HG02763 (cell line): Measurements from ENCODE around the gene FAM171A1.
A peak's percentile ranks its signal among the peaks of the same experiment; 100 is the strongest.

Source experiments
- ATAC-seq: cut with Tn5 transposase; IDR thresholded peaks from one replicate; pipeline ENCODE4 v1.9.1; 2021; ENCODE audit warnings: mild to moderate bottlenecking, moderate library complexity; ENCODE audit not compliant: unreplicated experiment

Gene FAM171A1

DNA sequence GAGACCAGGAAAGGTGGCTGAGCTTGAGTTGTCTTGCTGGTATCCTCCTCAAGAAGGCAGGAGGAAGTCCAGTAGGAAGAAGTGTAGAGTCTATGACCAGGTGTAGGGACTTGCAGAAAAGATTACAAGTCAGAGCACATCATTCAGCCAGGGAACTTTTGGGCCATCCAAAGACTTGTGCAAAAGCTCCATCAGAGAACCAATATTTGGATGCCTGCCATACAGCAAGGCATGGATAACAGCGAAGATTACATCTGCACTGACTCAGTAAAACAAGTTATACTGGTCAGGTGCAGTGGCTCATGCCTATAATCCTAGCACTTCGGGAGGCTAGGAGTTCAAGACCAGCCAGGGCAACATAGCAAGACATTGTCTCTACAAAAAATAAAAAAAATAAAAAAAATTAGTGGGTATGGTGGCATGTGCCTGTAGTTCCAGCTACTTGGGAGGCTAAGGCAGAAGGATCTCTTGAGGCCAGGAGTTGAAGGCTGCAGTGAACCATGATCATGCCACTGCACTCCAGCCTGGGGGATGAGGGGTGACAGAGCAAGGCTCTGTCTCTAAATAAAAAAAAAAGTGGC lies 189.4 kb downstream of the FAM171A1 start:
- ATAC-seq = no peak

DNA sequence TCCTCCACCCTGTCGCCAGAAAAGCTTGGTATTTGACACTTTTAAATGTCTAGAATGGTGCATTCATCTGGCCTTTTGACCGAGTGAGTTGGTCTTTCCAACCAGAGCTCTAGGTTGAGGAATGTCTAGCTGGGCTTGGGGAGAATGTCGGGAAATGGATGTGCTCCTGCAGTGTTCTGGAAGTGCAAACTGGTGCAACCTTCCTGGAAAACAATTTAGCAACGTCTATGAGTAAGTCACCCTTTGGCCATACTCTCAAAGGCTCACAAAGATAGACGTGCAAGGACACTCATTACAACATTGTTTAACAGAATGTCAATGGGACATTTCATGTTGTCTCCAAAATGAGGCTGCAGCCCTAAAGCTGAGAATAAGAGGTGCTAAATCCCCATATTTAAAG lies 190.4 kb downstream of the FAM171A1 start:
- ATAC-seq = no peak

DNA sequence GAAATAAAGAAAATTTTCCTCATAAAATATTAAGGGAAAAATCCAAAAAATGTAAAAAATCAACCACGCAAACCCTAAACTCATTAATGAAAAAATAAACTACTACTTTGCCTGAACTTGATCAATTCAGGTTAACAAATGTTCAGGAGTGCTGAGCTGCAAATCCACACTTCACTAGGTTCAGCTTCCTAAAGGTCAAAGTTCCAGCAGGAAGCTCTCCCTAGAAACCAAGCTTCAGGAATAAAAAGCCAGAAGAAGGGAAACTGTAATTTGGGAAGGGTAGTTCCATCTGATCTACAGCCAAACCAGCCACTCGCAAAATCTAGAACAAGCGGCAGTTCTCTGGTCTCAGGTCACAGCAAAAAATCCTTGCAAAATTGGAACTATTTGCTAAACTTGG lies 194.8 kb downstream of the FAM171A1 start:
- no peak for ATAC-seq

DNA sequence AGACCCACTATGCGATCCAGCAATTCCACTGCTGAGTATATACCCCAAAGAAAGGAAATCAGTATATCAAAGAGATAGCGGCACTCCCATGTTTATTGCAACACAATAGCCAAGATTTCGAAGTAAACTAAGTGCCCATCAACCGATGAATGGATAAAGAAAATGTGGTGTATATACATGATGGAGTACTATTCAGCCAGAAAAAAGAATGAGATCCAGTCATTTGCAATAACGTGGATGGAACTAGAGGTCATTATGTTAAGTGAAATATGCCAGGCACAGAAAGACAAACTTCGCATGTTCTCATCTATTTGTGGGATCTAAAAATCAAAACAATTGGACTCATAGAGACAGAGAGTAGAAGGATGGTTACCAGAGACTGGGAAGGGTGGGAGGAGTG lies 195.5 kb downstream of the FAM171A1 start:
- no peak for ATAC-seq

DNA sequence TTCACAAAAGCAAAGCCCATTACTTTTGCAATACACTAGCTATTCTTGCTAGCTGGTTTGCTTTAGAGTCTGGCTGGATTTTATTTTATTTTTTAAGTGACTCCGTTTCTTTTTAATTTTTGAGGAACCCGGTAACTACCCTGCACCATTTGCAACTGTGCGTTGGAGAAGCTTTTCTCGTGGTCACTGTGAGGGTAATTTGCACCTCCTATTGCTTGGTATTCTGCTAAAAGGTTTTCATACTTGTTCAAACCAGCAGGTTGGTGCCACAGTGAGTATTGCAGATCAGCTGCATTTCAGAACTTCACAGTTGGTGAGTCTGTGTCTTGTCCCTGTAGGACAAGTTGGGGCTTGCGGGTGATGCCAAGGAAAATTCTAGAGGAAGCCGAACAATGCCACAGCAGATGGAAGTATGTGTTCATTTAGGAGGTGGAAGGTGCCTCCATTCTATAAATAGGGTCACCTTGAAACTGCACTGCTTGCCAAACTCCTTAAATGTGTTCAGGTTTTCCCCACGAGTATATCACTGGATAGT lies 198.7 kb downstream of the FAM171A1 start:
- no peak for ATAC-seq

DNA sequence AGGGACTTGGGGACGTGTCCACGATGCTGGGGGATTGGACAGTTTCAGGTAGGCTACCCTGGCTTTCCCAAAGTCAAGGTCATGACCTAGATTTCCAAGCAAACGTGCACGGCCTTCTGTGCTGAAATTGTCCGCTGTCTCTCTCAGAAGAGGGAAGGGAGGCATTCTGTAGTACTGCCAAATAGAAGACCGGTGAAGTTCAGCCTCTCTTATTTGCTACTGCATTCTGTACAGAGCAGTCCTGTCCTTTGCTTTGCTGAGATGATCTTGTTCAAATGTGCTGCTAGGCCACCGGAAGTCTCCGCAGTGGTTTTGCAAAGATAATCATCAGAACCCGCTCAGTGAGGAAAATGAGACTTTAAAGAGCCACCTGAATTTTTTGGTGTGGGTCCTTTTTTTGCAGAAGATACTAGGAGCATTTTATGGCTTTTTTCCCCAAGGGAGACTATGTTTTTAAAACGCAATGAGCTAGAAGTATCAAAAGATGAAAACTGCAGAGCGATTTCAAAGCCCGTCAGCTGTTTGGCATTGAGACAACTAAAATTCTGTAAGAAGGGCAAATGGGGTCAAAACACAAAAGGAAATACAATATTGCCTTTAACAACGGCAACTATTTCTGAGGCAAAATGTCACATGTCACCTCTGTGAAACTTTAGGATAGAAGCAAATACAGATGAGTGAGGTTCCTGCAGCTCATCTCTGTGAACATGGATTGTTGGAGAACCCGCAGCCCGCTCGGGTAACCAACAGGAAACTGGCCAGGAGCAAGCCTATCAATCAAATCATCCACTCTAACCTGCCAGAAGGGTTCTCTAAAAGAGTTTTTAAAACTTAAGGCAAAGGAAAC lies 201.3 kb downstream of the FAM171A1 start:
- no peak for ATAC-seq

DNA sequence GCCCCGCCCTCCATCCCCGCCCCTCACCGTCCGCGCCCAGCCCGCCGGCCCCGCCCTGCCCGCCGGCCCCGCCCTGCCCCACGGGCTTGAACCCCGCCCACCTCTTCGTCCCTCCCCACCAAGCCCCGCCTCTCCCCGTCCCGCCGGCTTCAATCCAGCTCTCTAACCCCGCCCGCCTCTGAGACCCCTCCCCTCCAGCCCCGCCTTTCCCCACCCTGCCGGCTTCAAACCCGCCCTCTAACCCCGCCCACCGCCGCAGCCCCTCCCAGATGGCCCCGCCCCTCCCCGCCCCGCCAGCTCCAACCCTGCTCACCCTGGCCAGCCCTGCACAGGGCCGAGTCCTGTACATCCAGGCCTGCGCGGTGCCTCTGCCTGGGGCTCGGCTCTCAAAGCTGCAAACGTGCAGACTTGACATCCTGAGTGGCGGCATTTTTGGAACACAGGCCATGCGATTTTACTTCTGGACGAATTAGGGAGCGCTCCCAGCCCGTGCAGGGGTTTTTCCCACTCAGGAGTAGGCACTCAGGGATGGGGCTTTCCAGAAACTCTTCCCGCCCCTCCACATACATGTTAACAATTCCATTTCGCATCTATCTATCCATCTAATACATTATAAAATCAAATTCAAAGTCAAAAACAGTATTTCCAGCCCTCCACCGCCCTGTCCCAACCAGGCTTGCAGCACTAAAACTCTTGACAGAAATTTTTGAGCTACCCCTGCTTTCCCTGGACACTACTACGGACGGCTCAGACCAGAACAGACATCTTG lies 202.1 kb downstream of the FAM171A1 start:
- ATAC-seq = peak; percentile 42

DNA sequence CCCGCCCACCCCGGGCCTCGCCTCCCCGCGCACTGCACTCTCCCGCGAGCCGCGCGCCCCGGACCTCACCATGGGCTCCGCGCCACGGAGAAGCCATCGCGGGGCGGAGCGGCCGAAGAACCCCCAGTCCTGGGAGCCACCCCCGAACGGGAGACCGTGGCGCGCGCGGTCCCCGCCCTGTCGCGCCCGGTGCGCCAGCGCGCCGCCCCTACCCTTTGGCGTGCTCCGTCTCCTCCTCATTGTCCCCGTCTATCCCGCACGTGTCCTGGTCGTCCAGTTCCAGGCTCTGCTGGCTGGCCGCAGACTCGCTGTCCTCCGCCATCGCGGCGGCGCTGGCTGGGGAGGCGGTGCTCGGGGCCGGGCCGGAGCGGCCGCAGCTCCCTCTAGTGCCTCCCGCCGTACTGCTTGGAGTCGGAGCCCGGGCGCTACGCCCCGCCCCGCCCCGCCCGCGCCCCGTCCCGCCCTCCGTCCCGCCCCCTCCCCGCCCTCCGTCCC lies 202.8 kb downstream of the FAM171A1 start, which contains the start of gene NMT2:
Gene NMT2, minus strand, starts transcription at position 403 of the 495 bp plus-strand sequence. Its CDS starts 81 bp downstream, at position 322.
- peak; percentile 89 for ATAC-seq

DNA sequence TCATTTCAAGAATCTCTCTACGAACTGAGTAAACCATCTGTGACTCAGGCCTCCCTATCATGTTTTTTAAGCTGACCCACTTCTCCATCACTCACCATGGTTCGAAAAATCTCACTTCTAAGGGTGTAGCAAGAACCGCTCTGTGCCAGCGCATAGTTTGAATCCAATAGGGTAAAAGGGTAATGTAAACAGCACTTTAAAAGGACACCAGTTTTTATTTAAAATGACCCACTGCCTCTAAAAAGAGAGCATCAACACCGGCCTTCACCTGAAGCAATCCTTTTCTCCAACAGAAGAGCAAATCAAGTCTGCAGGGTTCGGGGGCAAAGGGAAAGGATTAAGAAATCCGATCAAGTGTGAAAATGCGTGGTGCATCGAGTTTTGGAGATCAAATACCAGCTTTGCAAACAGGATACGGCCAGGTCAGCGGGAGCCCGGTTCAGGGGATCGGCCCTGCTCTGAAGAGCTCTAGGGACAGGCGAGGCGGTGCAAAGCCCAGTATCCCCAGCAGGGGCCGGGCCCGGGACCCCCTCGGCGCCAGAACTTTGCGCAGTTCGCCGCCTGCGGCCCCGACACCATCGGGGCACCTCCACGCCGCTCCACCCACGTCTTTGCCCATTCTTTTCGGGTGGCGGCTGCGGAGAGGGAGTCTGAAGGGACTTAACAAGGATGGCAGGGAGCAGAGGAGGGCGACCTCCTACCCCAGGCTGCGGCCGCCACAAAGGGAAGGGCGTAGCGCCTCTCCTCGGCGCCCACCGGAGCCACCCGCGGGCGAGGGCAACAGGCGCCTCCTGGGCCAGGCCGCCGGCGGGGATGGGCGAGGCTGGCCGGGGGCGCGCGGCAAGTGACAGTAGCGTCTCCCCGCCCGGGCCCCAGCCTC lies 203.4 kb downstream of the FAM171A1 start:
- ATAC-seq = peak; percentile 40

DNA sequence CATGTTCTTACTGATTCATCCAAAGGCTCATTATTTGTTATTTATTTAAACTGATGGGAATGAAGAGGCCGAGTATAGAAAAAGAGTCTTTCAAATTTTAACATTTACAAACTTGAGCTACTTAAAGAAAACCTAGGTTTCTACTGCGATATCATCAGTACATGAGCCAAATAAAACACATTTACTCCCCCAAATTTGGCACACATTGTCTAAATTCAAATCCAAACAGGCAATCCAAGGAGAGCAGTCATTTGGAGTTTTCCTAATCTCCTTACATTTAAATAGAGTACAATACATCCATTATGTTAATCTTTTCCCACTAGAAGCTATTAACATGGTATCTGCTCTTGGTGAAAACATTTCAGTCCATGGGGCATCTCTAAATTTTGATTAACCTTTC lies 204.8 kb downstream of the FAM171A1 start:
- ATAC-seq = no peak

DNA sequence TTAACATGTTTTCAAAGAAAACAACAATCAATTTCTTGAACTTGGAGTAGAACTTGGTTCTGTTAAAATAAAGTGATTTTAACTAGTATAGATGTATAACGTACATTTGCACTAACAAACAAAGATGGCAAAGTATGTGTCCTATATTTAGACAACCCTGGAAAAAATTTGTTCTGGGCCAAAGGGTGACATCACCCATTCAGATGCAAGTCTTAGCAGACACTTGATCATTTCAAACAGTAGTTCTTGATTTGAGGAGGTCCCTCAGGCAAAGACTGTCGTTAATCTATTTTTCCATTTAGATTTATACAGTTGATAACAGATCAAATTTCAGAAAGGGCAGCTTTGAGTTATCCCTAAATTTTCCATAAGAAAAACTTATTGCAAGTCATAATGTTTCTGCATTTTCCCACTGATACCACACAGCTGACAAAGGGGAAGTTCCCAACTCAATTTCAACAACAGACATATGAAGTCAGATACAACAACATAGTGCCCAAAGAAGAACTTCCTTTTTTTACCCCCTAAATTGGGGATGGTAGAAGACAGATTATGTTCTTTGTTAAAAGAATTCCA lies 207.7 kb downstream of the FAM171A1 start:
- no peak for ATAC-seq
